ENCODE measurements around the gene NSUN2.

- TF ChIP-seq POLR2A (IDR thresholded peaks at IDR 0.05; ENCODE audit: low read depth, low read length) (no peak), POLR2AphosphoS5 (IDR thresholded peaks at IDR 0.05; ENCODE audit: low read depth, low read length) (no peak)
These were observed 36.5 kb downstream of the NSUN2 start for GRCh38 chr5:6596388-6596787.
